ENCODE measurements around the gene LIN54.
A peak's percentile ranks its signal among the peaks of the same experiment; 100 is the strongest.
"Not testable (repeated sequence)": the region's sequence is repeated elsewhere in the genome, so short reads cannot be mapped to it uniquely, and the experiment has no call there.

Gene LIN54

DNA sequence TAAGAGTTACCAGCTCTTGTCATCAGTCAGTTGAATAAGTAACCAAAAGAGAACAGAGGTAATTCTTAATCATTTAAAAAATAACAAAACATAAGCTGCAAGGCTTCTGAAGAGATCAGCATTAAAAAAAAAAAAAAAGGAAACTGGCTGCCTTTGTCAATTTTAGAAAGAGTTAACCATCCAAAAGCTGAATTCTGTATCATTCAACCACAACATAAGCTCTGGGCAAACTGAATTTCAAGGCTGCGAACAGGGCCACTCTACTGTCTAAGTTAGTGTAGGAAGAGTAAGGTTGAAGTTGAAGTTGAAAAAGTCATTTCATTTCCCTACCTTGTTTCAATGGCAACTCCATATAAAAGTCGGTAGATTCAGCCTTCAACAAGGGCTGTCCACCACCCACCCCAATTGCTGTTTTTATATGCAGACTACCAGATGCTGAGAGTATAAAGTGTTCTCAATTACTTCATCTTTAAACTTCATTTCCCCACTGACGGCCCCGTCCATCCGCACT lies 1.1 kb upstream of the LIN54 start:
- H3K4me3 ChIP-seq (replicated peaks in 1 of 2; ENCODE audit: low read depth in 2 of 2, low read length in 2 of 2), result peak overlapping the region; percentile 71 to 80
- peak in 1 of 2 donors; percentile 28 for DNase-seq (ENCODE audit: low read depth in 2 of 2)
- TF ChIP-seq CTCF (IDR thresholded peaks at IDR 0.05; ENCODE audit: low read depth, low read length), result no peak

GRCh38 chr4:83010111-83010521 lies 507 bp downstream of the LIN54 start:
- H3K4me3 ChIP-seq (replicated peaks in 1 of 2; ENCODE audit: low read depth in 2 of 2, low read length in 2 of 2), result peak overlapping the region; percentile 77 to 80
- peak; percentile 34 to 63 for DNase-seq (ENCODE audit: low read depth in 2 of 2)
- no peak for TF ChIP-seq CTCF (IDR thresholded peaks at IDR 0.05; ENCODE audit: low read depth, low read length)

DNA sequence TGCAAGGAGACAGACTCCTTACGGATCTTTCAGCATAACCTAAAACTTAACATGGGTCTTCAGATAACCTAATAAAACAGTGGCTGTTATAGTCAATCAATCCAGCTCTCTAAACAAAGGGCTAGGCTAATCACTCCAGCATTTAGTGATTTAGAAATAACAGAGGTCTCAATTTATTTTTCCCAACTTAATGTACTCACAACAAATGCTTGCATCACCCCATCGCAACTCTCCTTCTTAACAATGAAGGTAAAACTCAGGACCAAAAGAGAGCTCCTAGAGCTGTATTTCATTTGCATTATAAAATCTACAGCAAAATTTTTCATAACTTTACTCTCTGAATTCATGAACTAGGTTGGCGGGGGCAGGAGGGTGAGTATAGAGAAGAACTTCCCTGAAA lies 1.1 kb downstream of the LIN54 start:
- DNase-seq (ENCODE audit: low read depth in 2 of 2), result peak in 1 of 2 donors; percentile 45
- TF ChIP-seq CTCF (IDR thresholded peaks at IDR 0.05; ENCODE audit: low read depth, low read length), result no peak
- peak overlapping the region; percentile 77 to 80 for H3K4me3 ChIP-seq (replicated peaks in 1 of 2; ENCODE audit: low read depth in 2 of 2, low read length in 2 of 2)

DNA sequence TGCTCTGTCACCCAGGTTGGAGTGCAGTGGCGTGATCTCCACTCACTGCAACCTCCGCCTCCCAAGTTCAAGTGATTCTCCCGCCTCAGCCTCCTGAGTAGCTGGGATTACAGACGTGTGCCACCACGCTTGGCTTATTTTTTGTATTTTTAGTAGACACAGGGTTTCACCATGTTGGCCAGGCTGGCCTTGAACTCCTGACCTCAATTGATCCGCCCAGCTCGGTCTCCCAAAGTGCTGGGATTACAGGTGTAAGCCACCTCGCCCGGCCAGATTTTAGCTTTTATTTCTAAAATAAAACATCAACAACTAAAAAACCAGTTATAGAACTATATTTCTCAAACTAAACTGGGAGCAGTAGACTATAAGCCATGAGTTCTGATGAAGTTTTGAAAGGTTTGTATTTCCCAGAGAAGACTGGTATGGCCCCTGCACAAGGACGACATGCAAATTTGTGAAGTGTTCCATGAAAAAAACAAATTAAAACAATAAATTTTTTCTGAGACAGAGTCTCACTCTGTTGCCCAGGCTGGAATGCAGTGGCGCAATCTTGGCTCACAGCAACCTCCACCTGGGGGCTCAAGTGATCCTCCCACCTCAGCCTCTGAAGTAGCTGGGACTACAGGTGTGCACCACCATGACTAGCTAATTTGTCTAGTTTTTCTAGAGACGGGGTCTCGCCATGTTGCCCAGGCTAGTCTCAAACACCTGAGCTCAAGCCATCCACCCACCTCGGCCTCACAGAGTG lies 7.4 kb downstream of the LIN54 start:
- H3K4me3 ChIP-seq (replicated peaks in 1 of 2; ENCODE audit: low read depth in 2 of 2, low read length in 2 of 2); DNase-seq (ENCODE audit: low read depth in 2 of 2): not testable (repeated sequence)

GRCh38 chr4:83002329-83002728 lies 8.3 kb downstream of the LIN54 start:
- DNase-seq (ENCODE audit: low read depth in 2 of 2), result no peak
- H3K4me3 ChIP-seq (replicated peaks in 1 of 2; ENCODE audit: low read depth in 2 of 2, low read length in 2 of 2), result no peak overlapping the region
- TF ChIP-seq CTCF (IDR thresholded peaks at IDR 0.05; ENCODE audit: low read depth, low read length), result no peak

DNA sequence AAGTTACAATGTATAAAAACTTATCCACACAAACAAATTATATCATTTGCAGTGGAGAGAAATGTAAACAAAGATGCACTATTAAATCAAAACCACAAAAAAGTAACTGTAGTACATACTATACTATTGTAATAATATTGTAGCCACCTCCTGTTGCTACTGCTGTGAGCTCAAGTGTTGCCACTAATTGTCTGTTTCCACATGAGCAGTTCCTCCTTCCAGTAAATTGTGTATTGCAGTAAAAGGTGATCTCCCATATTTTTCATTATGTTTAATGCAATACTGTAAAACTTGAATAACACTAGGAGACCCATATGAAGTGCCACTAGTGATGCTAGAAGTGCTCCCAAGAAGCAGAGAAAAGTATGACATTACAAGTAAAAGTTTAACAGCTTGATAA lies 11.7 kb downstream of the LIN54 start:
- DNase-seq (ENCODE audit: low read depth in 2 of 2), result no peak
- no peak for TF ChIP-seq CTCF (IDR thresholded peaks at IDR 0.05; ENCODE audit: low read depth, low read length)

GRCh38 chr4:82994834-82995233 lies 15.8 kb downstream of the LIN54 start:
- no peak for TF ChIP-seq CTCF (IDR thresholded peaks at IDR 0.05; ENCODE audit: low read depth, low read length)
- DNase-seq (ENCODE audit: low read depth in 2 of 2), result no peak
- no peak overlapping the region for H3K4me3 ChIP-seq (replicated peaks in 1 of 2; ENCODE audit: low read depth in 2 of 2, low read length in 2 of 2)

More for the DNA sequence above, 11.7 kb downstream of the LIN54 start:
- H3K4me3 ChIP-seq (replicated peaks in 1 of 2; ENCODE audit: low read depth in 2 of 2, low read length in 2 of 2), result no peak overlapping the region

Measured in cardiac fibroblast (primary cell).